Nephron progenitor cell (in vitro differentiated cells): ENCODE measurements around the gene CYP2D6.

Experiments
- DNase-seq: peaks from one replicate; pipeline ENCODE4 v3.0.0; 2021
- H3K27ac Mint-ChIP-seq: 2 replicates; pipeline ENCODE4 v1.8.0; 2021; ENCODE audit warnings: mild to moderate bottlenecking, moderate library complexity, mixed read lengths
- H3K27me3 Mint-ChIP-seq: 2 replicates; pipeline ENCODE4 v1.8.0; 2021; ENCODE audit warnings: mild to moderate bottlenecking, low read depth, mixed read lengths; ENCODE audit not compliant: poor library complexity
- H3K36me3 Mint-ChIP-seq: 2 replicates; pipeline ENCODE4 v1.8.0; 2021; ENCODE audit warnings: low read depth, mixed read lengths
- H3K4me1 Mint-ChIP-seq: 2 replicates; pipeline ENCODE4 v1.8.0; 2021; ENCODE audit warnings: mixed read lengths
- H3K4me3 Mint-ChIP-seq: 2 replicates; pipeline ENCODE4 v1.8.0; 2021; ENCODE audit warnings: mild to moderate bottlenecking, moderate library complexity, mixed read lengths
- H3K9me3 Mint-ChIP-seq: 2 replicates; pipeline ENCODE4 v1.8.0; 2021; ENCODE audit warnings: mild to moderate bottlenecking, moderate library complexity, mixed read lengths
- CTCF ChIP-seq: fragments of 200-600 bp; sonication (generic); IDR thresholded peaks from 2 replicates; pipeline ENCODE4 v1.5.0; 2021; ENCODE audit warnings: antibody characterized with exemption

CYP2D6 gene

DNA sequence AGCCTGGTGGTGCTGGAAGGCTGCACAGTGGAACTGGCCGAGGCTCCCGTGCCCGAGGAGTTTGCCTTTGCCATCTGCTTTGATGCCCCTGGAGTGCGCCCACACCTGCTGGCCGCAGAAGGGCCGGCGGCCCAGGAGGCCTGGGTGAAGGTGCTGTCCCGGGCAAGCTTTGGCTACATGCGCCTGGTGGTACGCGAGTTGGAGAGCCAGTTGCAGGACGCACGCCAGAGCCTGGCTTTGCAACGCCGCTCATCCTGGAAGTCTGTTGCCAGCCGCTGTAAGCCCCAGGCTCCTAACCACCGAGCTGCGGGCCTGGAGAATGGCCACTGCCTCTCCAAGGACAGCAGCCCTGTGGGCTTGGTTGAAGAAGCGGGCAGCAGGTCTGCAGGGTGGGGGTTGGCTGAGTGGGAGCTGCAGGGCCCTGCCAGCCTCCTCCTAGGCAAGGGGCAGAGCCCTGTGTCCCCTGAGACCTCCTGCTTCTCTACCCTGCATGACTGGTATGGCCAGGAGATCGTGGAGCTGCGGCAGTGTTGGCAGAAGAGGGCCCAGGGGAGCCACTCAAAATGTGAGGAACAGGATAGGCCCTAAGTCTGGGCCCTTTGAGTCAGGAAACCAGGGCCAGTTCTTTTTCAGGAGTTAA lies 53.0 kb downstream of the CYP2D6 start:
- H3K27ac Mint-ChIP-seq: peak overlapping the region; percentile 82

GRCh38 chr22:42076764-42077485 lies 53.7 kb downstream of the CYP2D6 start:
- Mint-ChIP-seq H3K36me3 (peaks cover 3% of the 10 kb centered on the region), H3K4me1 (peaks cover 65% of the 10 kb centered on the region), H3K9me3 (no peaks in the 10 kb centered on the region), H3K4me3 (no peak overlapping the region), H3K27me3 (peaks cover 4% of the 10 kb centered on the region), H3K27ac (peak overlapping the region; percentile 36)
- no peak for TF ChIP-seq CTCF
- no peak for DNase-seq

More for the DNA sequence above, 53.0 kb downstream of the CYP2D6 start:
- no peak for TF ChIP-seq CTCF
- no peaks in the 10 kb centered on the region for H3K9me3 Mint-ChIP-seq
- peaks cover 9% of the 10 kb centered on the region for H3K36me3 Mint-ChIP-seq
- H3K4me1 Mint-ChIP-seq: peaks cover 65% of the 10 kb centered on the region
- peaks cover 4% of the 10 kb centered on the region for H3K27me3 Mint-ChIP-seq
- no peak for DNase-seq
- H3K4me3 Mint-ChIP-seq: no peak overlapping the region
